Activated naive CD4-positive, alpha-beta T cell treated with anti-CD3 and anti-CD28 coated beads, Interleukin-2, amount 50 U/mL, for 72 hours (primary cell): Measurements from ENCODE around the gene FKBP7. TPM values are rescaled to one million over a fixed set of nuclear protein-coding genes. Genes with fewer than 3 reads are reported as not detected.
A peak's percentile ranks its signal among the peaks of the same experiment; 100 is the strongest.

Experiments
- ATAC-seq, 2 donors: fragments of 150-1000 bp; cut with Tn5 transposase; 2 replicates each; pipeline ENCODE4 v1.10.0; 2021; ENCODE audit warnings: mild to moderate bottlenecking in 2 of 2, moderate library complexity in 2 of 2
- DNase-seq, 2 donors: peaks; one replicate each; pipeline ENCODE4 v3.0.0; 2021 to 2022; ENCODE audit warnings: low spot score in 2 of 2
- H3K27ac Mint-ChIP-seq, 2 donors: one replicate each; pipeline ENCODE4 v1.8.0; 2022; ENCODE audit warnings: mild to moderate bottlenecking in 2 of 2, mixed read lengths in 2 of 2
- H3K36me3 Mint-ChIP-seq, 2 donors: one replicate each; pipeline ENCODE4 v1.8.0; 2022; ENCODE audit warnings: mixed read lengths in 2 of 2
- H3K9me3 Mint-ChIP-seq, 2 donors: one replicate each; pipeline ENCODE4 v1.8.0; 2022; ENCODE audit warnings: mixed read lengths in 2 of 2
- total RNA-seq, 2 donors: library from RNA; stranded (reverse); gene quantifications; one replicate each; pipeline ENCODE4 v1.2.3, GENCODE V29; 2022

The FKBP7 gene
- total RNA-seq, 2 donors from 2014 or later: 1.6 to 2.8 TPM

- Mint-ChIP-seq H3K36me3 (peaks cover 4 to 16% of the 10 kb centered on the region in 2 donors), H3K9me3 (no peaks in the 10 kb centered on the region), H3K27ac (no peak overlapping the region)
- ATAC-seq (no peak), DNase-seq (no peak)
Measured at GRCh38 chr2:178506101-178506500, 27.7 kb upstream of the FKBP7 start.

DNA sequence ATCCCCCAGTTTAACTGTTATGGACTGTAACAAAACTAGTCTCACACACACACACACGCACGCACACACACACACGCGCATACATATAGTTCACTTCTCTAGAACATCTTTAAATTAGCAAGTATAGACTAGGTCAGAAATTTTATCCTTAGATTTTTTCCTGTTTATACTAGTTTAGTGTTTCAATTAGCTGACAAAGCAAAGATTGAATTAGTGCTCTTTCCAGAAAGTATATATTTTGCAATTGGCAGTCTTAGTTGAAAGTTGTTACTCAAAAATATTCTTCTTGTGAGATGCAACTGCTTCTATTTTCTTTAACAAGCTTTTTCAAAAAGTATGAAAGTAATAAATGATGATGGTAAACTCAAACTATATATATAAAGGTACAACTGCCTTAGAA lies 24.4 kb upstream of the FKBP7 start:
- Mint-ChIP-seq H3K36me3 (peaks cover 6 to 23% of the 10 kb centered on the region in 2 donors), H3K27ac (no peak overlapping the region), H3K9me3 (no peaks in the 10 kb centered on the region)
- ATAC-seq (no peak), DNase-seq (no peak)

DNA sequence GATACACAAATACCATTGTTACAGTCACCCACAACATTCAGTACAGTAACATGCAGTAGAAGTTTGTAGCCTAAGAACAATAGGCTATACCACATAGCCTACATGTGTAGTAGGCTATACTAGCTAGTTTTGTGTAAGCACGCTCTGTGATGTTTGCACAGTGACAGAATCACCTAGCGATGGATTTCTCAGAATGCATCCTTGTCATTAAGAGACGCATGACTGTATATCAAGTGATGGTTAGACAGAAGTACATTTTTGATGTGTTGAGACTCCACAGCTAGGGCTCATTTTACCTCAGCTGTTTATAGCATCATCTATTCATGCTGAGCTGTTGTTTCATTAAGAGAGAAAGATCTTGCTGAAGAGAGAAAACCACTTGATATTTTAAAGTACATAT lies 21.2 kb upstream of the FKBP7 start:
- no peak for DNase-seq

GRCh38 chr2:178498137-178498536 lies 19.7 kb upstream of the FKBP7 start:
- H3K36me3 Mint-ChIP-seq: peaks cover 11 to 33% of the 10 kb centered on the region in 2 donors

More for the DNA sequence above, 21.2 kb upstream of the FKBP7 start:
- Mint-ChIP-seq H3K27ac (no peak overlapping the region), H3K36me3 (peaks cover 11 to 26% of the 10 kb centered on the region in 2 donors), H3K9me3 (no peaks in the 10 kb centered on the region)
- ATAC-seq: peak in 1 of 2 donors; percentile 61

GRCh38 chr2:178496049-178496448 lies 17.6 kb upstream of the FKBP7 start:
- ATAC-seq: no peak
- no peaks in the 10 kb centered on the region for H3K9me3 Mint-ChIP-seq
- H3K36me3 Mint-ChIP-seq: peaks cover 11 to 30% of the 10 kb centered on the region in 2 donors
- DNase-seq: no peak
- peak overlapping the region in 1 of 2 donors; percentile 37 for H3K27ac Mint-ChIP-seq

More at GRCh38 chr2:178498137-178498536, 19.7 kb upstream of the FKBP7 start:
- Mint-ChIP-seq H3K27ac (no peak overlapping the region), H3K9me3 (no peaks in the 10 kb centered on the region)
- no peak for DNase-seq
- ATAC-seq: no peak

- Mint-ChIP-seq H3K9me3 (no peaks in the 10 kb centered on the region), H3K27ac (no peak overlapping the region), H3K36me3 (peaks cover 21 to 30% of the 10 kb centered on the region in 2 donors)
- DNase-seq (no peak), ATAC-seq (no peak)
Measured at GRCh38 chr2:178491612-178492011, 13.2 kb upstream of the FKBP7 start.

GRCh38 chr2:178485356-178485755 lies 7.0 kb upstream of the FKBP7 start:
- no peak for ATAC-seq
- no peaks in the 10 kb centered on the region for H3K9me3 Mint-ChIP-seq
- H3K27ac Mint-ChIP-seq: no peak overlapping the region
- DNase-seq: no peak
- H3K36me3 Mint-ChIP-seq: peaks cover 6 to 25% of the 10 kb centered on the region in 2 donors

DNA sequence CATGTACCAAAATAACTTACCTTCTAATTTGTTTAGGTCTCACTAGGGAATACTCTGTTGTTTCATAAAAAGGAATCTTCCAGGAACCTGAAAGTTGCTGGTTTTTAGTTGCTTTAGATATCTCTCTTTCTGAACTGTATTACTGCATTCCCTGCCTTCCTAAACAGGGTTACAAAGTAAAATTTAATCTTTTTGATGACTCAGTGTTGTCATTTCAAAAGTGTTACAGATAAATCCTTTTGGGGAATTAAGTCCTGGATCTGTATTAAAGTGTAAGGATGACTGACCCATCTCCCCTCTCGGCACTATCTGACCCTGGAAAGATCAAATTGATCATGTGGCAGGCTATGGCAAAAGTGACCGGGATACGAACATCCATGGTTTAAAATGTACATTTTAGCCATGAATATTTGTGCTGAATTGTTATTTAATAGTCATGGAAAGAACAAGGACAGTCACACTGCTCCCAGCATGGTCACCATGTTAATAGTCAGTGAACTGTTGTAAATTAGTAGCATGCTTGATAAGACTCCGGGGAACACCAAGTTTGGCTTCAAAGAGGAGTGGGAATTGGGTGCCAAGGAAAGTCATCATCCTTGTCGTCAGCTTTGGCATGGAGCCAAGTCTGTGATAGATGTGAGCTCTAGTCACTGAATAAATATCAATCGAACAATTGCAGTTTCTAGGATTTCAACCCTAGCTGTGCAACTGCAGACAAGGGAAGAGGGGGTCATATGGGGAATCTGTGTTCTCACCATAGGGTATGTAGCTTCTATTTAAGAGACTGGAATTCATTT lies 6.0 kb upstream of the FKBP7 start:
- no peak overlapping the region for H3K27ac Mint-ChIP-seq
- peaks cover 6 to 16% of the 10 kb centered on the region in 2 donors for H3K36me3 Mint-ChIP-seq
- H3K9me3 Mint-ChIP-seq: no peaks in the 10 kb centered on the region
- ATAC-seq (no peak), DNase-seq (no peak)

- Mint-ChIP-seq H3K9me3 (no peaks in the 10 kb centered on the region), H3K27ac (no peak overlapping the region), H3K36me3 (peaks cover 11 to 13% of the 10 kb centered on the region in 2 donors)
- no peak for DNase-seq
- ATAC-seq: no peak
Measured at GRCh38 chr2:178482437-178482836, 4.0 kb upstream of the FKBP7 start.

DNA sequence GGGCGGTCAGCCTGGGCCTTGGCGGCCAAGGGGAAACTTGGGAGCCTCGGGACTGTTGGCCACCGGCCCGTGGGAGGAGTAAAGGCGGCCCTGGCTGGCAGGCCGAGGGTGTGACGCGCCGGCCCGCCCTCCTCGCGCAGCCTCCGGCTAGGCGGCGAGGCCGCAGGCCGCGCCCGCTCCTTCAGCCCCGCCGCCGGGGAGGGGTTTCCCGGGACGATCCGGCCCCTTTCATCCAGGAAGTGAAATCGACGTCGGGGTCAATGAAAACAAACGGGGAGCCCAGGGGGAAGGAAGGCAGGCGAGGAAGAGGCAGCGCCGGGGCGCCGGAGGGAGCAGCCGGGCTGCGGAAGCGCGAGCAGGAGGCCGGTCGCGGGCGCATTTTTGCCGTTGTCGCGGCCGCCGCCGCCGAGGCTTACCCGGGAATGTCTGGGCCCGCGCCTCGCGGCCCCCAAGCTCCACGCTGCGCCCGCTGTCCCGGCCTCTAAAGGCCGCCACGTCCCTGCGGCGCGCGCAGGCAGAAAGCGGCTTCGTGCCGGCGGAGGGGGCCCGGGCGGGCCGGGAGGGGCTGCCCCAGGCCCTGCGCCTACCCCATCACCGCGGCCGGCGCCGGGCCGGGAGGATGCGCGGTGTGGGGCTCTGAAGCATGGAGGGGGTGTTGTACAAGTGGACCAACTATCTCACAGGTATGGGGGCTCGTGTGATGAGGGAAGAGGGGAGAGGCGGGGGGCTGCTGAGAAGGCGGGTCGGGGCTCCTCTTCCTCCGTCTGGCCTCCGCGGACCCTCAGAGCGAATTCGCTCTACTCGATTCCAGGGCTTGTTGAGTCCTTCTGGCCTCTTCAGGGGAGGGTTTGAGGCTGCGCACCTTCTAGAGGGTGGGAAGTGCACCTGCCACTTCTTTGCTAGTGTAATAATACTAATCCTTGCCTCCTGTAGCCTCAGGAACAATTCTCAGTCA lies 2.1 kb upstream of the FKBP7 start, which contains the start of gene PLEKHA3:
TSS of gene PLEKHA3 (plus strand) at position 231 of the 955 bp plus-strand sequence. CDS start at position 644, 413 bp downstream.
- DNase-seq: peak; percentile 73 to 89
- Mint-ChIP-seq H3K27ac (peak within 1 kb of the TSS; percentile 90 to 96), H3K9me3 (no peaks in the 10 kb centered on the region), H3K36me3 (peaks cover 5 to 8% of the 10 kb centered on the region in 2 donors)
- peak; percentile 77 to 82 for ATAC-seq

DNA sequence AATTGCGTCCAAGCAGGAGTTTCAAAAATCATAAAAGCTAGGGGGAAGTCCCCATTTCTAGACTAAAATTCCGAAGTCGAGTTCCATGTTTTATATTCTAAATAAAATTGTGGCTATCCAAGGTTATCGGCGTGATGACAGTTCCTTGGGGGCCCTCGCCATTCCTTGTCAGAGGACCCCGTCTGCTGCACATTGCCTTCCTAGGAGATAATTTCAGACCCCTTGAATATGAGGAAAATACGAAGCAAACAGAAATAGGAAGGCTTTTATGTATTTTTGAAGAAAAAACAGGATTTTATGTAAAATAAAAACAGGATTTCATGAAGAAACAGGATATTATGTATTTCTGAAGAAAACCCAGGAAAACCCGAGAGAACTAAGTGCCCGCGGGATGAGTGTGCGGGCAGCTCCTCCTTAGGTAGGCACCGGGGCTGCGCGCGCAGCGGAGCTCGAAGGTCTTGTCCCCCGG lies 1.4 kb upstream of the FKBP7 start:
- Mint-ChIP-seq H3K27ac (peak overlapping the region; percentile 90), H3K9me3 (no peaks in the 10 kb centered on the region), H3K36me3 (peaks cover 4 to 5% of the 10 kb centered on the region in 2 donors)
- DNase-seq: no peak
- ATAC-seq: no peak

DNA sequence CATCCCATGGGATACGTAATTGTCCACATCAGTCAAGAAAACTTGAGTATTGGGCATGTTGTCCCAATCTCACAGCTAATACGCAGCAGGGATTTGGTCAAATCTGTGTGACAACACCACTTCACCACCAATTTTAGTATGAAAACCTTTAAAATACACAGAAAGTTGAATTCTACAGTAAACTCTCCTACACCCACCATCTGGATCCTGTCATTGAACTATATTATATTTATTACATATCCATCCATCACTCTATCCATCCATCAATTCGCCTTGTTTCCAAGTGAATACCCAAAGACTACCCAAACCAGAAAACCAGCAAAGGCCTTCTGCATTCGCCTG lies 846 bp upstream of the FKBP7 start:
- peak overlapping the region; percentile 90 to 95 for H3K27ac Mint-ChIP-seq
- H3K9me3 Mint-ChIP-seq: no peaks in the 10 kb centered on the region
- H3K36me3 Mint-ChIP-seq: peaks cover 4 to 5% of the 10 kb centered on the region in 2 donors
- ATAC-seq: no peak
- no peak for DNase-seq

DNA sequence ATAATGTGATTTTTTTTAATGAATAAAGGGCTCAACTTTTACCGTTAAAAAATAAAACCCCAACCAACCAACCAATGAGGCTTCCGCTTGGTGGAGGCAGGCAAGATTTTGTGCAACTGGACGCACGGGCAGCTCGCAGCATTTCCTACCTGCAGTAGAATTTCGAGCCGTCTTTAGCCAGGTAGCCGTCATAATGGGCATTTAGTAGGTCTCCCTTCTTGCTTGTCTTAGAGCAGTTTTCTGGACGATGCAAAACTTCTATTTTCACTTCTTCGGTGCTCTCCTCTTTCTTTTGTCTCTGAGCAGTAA lies 316 bp downstream of the FKBP7 start:
- Mint-ChIP-seq H3K27ac (peak overlapping the region; percentile 90 to 95), H3K36me3 (peaks cover 4 to 5% of the 10 kb centered on the region in 2 donors), H3K9me3 (no peaks in the 10 kb centered on the region)
- DNase-seq: peak in 1 of 2 donors; percentile 23
- ATAC-seq: no peak

DNA sequence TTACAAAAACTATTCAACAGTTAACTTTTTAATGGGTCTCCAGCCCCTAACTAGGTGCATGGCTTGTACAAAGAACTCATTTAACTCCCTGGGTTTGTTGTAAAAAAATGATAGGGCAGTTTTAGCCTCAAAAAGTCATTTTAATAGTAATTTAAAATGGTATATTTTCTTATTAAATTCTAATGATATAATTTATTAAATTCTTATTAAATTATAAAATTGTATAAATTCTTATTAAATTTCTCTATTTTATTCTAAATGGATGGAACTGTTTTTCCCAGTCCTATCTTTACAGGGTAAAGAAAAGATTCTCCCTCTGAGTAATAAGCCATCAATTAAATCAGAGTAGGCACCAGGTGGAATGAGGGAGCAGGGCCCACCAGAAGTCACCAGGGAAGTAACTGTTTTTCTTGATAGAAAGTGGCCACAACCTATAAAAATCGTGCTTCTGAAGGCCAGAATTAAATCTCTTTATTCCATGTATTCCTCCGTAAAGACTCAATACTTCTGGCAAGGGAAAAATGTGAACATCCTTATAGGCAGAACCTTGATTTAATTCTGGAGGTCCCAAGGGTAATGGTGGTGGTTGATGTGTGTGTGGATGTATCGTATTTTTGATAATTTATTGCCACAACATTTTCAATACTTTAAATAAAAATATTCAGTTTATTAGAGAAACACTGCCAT lies 814 bp downstream of the FKBP7 start:
- no peak for DNase-seq
- Mint-ChIP-seq H3K36me3 (peaks cover 4 to 5% of the 10 kb centered on the region in 2 donors), H3K9me3 (no peaks in the 10 kb centered on the region), H3K27ac (peak overlapping the region in 1 of 2 donors; percentile 95)
- no peak for ATAC-seq

DNA sequence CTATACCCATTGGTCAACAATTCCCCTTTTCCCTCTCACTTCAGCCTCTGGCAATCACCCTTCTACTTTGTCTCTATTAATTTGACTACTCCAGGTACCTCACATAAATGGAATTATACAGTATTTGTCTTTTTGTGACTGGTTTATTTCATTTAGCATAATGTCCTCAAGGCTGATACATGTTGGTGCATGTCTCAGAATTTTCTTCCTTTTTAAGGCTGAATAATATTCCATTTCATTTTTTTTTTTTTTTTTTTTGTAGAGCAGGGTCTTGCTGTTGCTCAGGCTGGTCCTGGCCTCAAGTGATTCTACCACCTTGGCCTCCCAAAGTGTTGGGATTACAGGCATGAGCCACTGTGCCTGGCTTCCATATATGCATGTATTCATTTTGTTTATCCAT lies 1.9 kb downstream of the FKBP7 start:
- ATAC-seq: no peak

GRCh38 chr2:178474560-178474959 lies 3.8 kb downstream of the FKBP7 start:
- Mint-ChIP-seq H3K27ac (no peak overlapping the region), H3K9me3 (no peaks in the 10 kb centered on the region), H3K36me3 (peaks cover 4 to 5% of the 10 kb centered on the region in 2 donors)
- no peak for DNase-seq
- ATAC-seq: no peak

More for the DNA sequence above, 1.9 kb downstream of the FKBP7 start:
- H3K27ac Mint-ChIP-seq: no peak overlapping the region
- H3K36me3 Mint-ChIP-seq: peaks cover 4 to 5% of the 10 kb centered on the region in 2 donors
- DNase-seq: no peak
- H3K9me3 Mint-ChIP-seq: no peaks in the 10 kb centered on the region
